Activated CD4-positive, alpha-beta T cell treated with anti-CD3 and anti-CD28 coated beads, Interleukin-10, Interleukin-2, amounts not matched to agents 100 ng/mL and 50 ng/mL, durations not matched to agents 16 hours and 8 hours (primary cell): ENCODE measurements around the gene IFNA21.
A peak's percentile ranks its signal among the peaks of the same experiment; 100 is the strongest.
"Not testable (repeated sequence)": the region's sequence is repeated elsewhere in the genome, so short reads cannot be mapped to it uniquely, and the experiment has no call there.

ENCODE experiments used
- DNase-seq: peaks from one replicate; pipeline ENCODE4 v3.0.0-alpha.2; 2020

The IFNA21 gene

DNA sequence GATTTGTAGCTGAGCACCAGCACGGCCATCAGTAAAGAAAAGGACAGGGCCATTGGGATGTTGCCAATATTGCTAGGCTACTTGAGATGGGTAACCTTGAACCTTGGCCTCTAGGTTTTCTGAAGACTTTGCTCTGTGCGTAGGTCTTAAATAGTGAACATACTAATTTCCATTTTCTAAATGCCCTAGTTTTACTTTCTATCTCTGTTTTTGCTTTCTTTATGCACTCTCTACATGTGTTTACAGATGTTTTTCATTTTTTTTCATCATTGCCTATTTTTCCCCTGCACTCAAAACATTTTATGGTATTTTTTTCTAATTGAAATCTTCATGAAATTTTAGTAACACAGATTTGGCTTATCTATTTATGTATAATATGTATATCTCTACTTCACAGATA lies at the start of gene IFNA21:
Gene IFNA21, minus strand, starts transcription at position 101 of the 400 bp plus-strand sequence. Its CDS starts 48 bp downstream, at position 53.
- DNase-seq, result not testable (repeated sequence)

DNA sequence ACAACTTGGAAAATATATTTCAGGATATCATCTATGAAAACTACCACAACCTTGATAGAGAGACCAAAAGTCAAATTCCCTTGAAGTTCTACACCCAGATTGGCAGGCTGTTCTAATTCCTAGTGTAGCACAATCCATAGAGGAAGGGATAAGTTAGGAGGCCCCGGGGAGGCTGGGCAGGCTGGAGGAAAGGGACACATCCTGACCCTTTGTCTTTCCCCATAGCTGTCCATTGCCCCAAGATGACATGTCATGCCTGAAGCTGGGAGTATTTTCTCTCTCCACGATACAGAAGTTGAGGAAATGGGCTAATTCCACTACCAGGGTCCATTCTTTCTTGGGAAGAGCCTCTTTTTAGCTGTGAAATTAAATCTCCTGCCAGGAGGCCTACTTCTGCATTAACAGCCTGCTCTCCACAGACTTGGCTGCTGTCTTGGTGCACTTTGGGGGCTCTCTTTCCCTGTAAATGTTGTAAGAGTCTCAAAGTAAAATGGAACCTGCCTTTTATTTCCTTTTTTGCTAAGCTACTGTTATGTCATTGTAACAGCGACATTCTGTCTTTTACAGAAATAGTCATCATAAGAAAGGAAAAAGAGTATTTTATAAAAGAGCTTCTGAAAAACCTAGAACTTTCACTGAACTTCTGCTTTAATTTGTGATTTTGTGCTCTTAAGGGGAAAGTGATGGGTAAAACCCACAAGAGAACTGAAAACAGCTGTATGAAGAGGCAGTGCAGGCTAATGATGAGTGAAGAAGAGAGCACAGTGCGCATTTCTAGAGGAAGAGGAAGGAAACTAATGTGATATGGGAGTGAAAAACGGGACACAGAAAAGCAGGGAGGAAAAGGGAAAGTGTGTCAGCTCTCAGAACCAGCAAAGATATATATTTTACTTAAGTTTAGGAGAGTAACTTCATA lies 47.2 kb upstream of the IFNA21 start:
- peak; percentile 16 for DNase-seq

- not testable (repeated sequence) for DNase-seq
Observed at GRCh38 chr9:21212160-21212559, 45.7 kb upstream of the IFNA21 start.

GRCh38 chr9:21210782-21211181 lies 44.3 kb upstream of the IFNA21 start:
- DNase-seq, result not testable (repeated sequence)

- no peak for DNase-seq
Observed at GRCh38 chr9:21210311-21210710, 43.9 kb upstream of the IFNA21 start.

DNA sequence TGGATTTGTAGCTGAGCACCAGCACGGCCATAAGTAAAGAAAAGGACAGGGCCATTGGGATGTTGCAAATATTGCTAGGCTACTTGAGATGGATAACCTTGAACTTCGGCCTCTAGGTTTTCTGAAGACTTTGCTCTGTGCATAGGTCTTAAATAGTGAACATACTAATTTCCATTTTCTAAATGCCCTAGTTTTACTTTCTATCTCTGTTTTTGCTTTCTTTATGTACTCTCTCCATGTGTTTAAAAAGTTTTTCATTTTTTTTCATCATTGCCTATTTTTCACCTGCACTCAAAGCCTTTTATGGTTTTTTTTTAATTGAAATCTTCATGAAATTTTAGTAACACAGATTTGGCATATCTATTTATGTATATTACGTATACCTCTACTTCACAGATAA lies 40.6 kb upstream of the IFNA21 start, which contains the start of gene IFNA10:
Gene IFNA10, minus strand, starts transcription at position 101 of the 400 bp plus-strand sequence. Its CDS starts 46 bp downstream, at position 55.
- DNase-seq, result not testable (repeated sequence)

- peak; percentile 34 for DNase-seq
Observed at GRCh38 chr9:21205204-21205603, 38.7 kb upstream of the IFNA21 start.

- not testable (repeated sequence) for DNase-seq
Observed at GRCh38 chr9:21202105-21202504, 35.6 kb upstream of the IFNA21 start, which contains the start of gene IFNA7. IFNA7 (minus strand) TSS chr9:21202205; CDS start chr9:21202165, 40 bp downstream.

GRCh38 chr9:21194867-21195776 lies 28.7 kb upstream of the IFNA21 start:
- DNase-seq, result peak; percentile 73

- DNase-seq, result not testable (repeated sequence)
Observed at GRCh38 chr9:21187487-21187886, 21.0 kb upstream of the IFNA21 start, which contains the start of gene IFNA4. IFNA4 (minus strand) TSS chr9:21187587; CDS start chr9:21187531, 56 bp downstream.

DNA sequence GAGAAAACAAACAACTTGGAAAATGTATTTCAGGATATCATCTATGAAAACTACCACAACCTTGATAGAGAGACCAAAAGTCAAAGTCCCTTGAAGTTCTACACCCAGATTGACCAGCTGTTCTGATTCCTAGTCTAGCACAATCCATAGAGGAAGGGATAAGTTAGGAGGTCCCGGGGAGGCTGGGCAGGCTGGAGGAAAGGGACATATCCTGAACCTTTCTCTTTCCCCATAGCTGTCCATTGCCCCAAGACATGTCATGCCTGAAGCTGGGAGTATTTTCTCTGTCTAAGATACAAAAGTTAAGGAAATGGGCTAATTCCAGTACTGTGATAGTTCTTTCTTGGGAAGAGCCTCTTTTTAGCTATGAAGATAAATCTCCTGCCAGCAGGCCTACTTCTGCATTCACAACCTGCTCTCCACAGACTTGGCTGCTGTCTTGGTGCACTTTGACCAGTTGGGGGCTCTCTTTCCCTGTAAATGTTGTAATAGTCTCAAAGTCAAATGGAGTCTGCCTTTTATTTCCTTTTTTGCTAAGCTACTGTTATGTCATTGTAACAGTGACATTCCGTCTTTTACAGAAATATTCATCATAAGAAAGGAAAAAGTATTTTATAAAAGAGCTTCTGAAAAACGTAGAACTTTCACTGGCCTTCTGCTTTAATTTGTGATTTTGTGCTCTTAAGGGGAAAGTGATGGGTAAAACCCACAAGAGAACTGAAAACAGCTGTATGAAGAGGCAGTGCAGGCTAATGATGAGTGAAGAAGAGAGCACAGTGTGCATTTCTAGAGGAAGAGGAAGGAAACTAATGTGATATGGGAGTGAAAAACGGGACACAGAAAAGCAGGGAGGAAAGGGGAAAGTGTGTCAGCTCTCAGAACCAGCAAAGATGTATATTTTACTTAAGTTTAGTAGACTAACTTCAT lies 16.6 kb upstream of the IFNA21 start:
- DNase-seq, result peak; percentile 50

DNA sequence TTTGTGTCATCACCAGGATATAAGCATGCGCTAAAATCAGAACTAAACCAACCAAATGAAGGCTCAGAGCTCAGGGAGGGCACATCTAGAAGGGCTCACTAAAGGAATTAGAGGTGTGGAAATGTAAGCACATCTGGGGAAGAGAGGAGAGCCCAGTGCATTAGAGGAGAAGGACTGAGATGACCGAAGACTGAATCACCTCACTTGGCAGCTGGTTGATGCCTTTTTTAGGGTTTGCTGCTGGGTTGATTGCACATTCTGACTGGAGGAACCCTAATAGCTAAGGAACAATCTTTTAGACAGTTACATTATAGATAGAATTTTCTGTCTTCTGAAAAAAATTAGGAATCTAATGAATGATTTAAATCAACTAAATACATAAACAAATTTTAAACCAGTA lies 8.2 kb upstream of the IFNA21 start:
- DNase-seq, result no peak

- no peak for DNase-seq
Observed at GRCh38 chr9:21172156-21172555, 5.7 kb upstream of the IFNA21 start.

DNA sequence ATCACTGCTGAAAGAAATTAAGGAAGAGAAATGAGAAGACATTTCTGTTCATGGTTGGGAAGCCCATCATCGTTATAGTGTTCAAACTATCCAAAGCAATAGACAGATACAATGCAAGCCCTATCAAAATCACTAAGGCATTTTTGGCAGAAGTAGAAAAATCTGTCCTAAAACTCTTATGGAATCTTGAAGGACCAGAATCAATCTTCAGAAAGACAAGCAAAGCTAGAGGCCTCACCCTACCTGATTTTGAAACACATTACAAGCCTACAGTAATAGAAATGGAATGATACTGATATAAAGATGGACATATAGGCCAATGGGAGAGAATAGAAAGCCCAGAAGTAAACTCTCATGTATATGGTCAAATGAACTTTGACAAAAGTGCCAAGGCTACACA lies 4.9 kb upstream of the IFNA21 start:
- no peak for DNase-seq

DNA sequence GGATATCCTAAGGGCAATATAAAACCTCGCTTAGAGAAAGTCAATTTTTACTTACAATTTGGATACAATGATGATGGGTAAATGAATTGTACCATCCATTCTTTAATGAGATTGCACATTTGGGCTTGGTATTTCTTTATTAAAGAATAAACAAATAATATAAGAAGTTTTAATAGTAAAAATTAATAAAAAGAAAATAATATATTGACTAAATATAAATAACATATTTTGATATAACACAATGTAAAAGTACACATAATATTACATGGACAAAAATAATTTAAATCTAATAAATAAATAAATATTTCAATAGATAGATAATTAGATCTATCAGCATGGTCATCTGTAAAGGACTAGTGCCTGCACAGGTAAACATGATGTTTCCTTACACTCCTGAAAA lies 944 bp downstream of the IFNA21 start:
- no peak for DNase-seq

GRCh38 chr9:21160178-21160577 lies 6.3 kb downstream of the IFNA21 start:
- DNase-seq, result peak; percentile 67

DNA sequence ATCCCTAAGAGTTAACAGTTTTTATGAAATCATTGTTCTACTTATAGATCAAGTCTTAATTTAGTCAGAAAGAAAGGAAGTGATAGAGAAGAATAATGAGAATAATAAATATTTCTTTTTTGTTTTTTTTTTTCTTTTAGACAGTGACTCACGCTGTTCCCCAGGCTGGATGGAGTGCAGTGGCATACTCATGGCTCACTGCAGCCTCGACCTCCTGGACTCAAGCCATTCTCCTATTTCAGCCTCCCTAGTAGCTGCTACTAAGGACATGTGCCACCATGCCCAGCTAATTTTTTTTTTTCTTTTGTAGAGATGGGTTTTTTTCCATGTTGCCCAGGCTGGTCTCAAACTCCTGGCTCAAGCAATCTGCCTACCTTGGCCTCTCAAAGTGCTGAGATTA lies 11.0 kb downstream of the IFNA21 start:
- no peak for DNase-seq

DNA sequence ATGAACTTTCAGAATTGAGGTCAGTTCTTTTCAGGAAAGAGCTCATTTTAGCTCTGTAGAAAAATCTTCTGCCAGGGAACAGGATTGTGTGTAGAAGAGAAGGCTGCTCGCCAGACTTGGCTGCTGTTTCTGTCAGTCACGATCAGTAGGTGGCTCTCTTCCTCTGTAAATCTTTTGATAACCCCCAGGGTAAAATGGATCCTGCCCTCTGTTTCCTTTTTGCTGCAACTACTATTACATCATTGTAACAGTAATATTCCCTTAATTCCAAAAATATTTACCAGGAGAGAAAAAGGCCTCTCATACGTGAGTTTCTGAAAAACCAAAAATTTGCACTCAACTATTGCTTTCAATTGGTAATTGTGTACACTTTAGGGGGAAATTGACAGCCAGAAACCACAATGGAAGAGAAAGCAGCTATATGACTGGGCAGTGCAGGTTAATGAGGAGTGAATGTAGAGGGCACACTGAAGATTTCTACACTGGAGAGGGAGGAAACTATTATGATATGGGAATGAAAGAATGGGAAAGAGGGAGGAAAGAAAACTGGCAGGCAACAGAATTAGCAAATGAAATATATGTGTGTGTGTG lies 12.3 kb downstream of the IFNA21 start:
- peak; percentile 25 for DNase-seq

- DNase-seq, result no peak
Observed at GRCh38 chr9:21153336-21154017, 13.0 kb downstream of the IFNA21 start.

GRCh38 chr9:21144603-21145002 lies 21.9 kb downstream of the IFNA21 start:
- peak; percentile 10 for DNase-seq

GRCh38 chr9:21141427-21141882 lies 25.0 kb downstream of the IFNA21 start, which contains the start of gene IFNW1:
IFNW1 (minus strand) TSS chr9:21141832; CDS start chr9:21141570, 262 bp downstream.
- no peak for DNase-seq
